Neuronal stem cell (in vitro differentiated cells): Measurements from ENCODE around the gene MYO1E.

ENCODE experiments used
- DNase-seq: peaks from one replicate; pipeline ENCODE4 v3.0.0-alpha.2; 2013; ENCODE audit warnings: low spot score
- H2AFZ ChIP-seq: one replicate; pipeline ENCODE4 v1.6.1; 2013; ENCODE audit warnings: mild to moderate bottlenecking, low read length, inconsistent platforms
- H2AK5ac ChIP-seq: 2 replicates; pipeline ENCODE4 v1.6.1; 2013; ENCODE audit warnings: low read depth, mild to moderate bottlenecking, inconsistent platforms, low read length, moderate library complexity, mixed read lengths
- H2BK120ac ChIP-seq: 2 replicates; pipeline ENCODE4 v1.6.1; 2013; ENCODE audit warnings: low read depth, mild to moderate bottlenecking, inconsistent platforms, low read length, moderate library complexity, mixed read lengths
- H2BK12ac ChIP-seq: one replicate; pipeline ENCODE4 v1.6.1; 2013; ENCODE audit warnings: low read length, inconsistent platforms
- H2BK15ac ChIP-seq: 2 replicates; pipeline ENCODE4 v1.6.1; 2013; ENCODE audit warnings: mild to moderate bottlenecking, low read length, inconsistent platforms, mixed read lengths
- H2BK5ac ChIP-seq: one replicate; pipeline ENCODE4 v1.6.1; 2013; ENCODE audit warnings: inconsistent platforms, mild to moderate bottlenecking, low read length, moderate library complexity
- H3K14ac ChIP-seq: one replicate; pipeline ENCODE4 v1.6.1; 2013; ENCODE audit warnings: low read length, inconsistent platforms
- H3K18ac ChIP-seq: 2 replicates; pipeline ENCODE4 v1.6.1; 2013; ENCODE audit warnings: low read length, inconsistent platforms
- H3K23ac ChIP-seq: 2 replicates; pipeline ENCODE4 v1.6.1; 2013; ENCODE audit warnings: low read depth, mild to moderate bottlenecking, mixed read lengths, low read length, inconsistent platforms; ENCODE audit not compliant: poor library complexity
- H3K27ac ChIP-seq: replicated peaks from 3 replicates; pipeline ENCODE4 v1.5.1; 2013; ENCODE audit warnings: low read length, inconsistent platforms
- H3K27me3 ChIP-seq, 3 experiments: 2 replicates each; pipeline ENCODE4 v1.6.1; 2013; ENCODE audit warnings: low read length in 3 of 3, mild to moderate bottlenecking in 2 of 3, inconsistent platforms in 1 of 3, low read depth in 1 of 3, mixed read lengths in 1 of 3, moderate library complexity in 1 of 3; ENCODE audit not compliant: control insufficient read depth in 3 of 3, insufficient read depth in 3 of 3
- H3K36me3 ChIP-seq, 2 donors: replicated peaks in 1 of 2; 2 replicates each; pipeline ENCODE4 v1.6.1; 2013; ENCODE audit warnings: low read length in 2 of 2; ENCODE audit not compliant: control insufficient read depth in 2 of 2, insufficient read depth in 2 of 2
- H3K4ac ChIP-seq: 2 replicates; pipeline ENCODE4 v1.6.1; 2013; ENCODE audit warnings: inconsistent platforms, mild to moderate bottlenecking, low read length, moderate library complexity
- H3K4me1 ChIP-seq, 2 donors: 1 replicate in 1 of 2; 2 replicates in 1 of 2; pipeline ENCODE4 v1.6.1; 2013; ENCODE audit warnings: low read length in 2 of 2, low read depth in 1 of 2; ENCODE audit not compliant: control insufficient read depth in 2 of 2, insufficient read depth in 1 of 2
- H3K4me2 ChIP-seq: one replicate; pipeline ENCODE4 v1.6.1; 2013; ENCODE audit warnings: mild to moderate bottlenecking, low read length, inconsistent platforms; ENCODE audit not compliant: insufficient read depth, poor library complexity, severe bottlenecking
- H3K4me3 ChIP-seq, 2 donors: 2 replicates each; pipeline ENCODE4 v1.5.1; 2013; ENCODE audit warnings: low read length in 2 of 2, mild to moderate bottlenecking in 2 of 2, inconsistent platforms in 1 of 2, moderate library complexity in 1 of 2
- H3K79me1 ChIP-seq: one replicate; pipeline ENCODE4 v1.6.1; 2013; ENCODE audit warnings: low read depth, mild to moderate bottlenecking, inconsistent platforms, low read length, moderate library complexity
- H3K9ac ChIP-seq: one replicate; pipeline ENCODE4 v1.6.1; 2013; ENCODE audit warnings: mild to moderate bottlenecking, low read depth, low read length, inconsistent platforms; ENCODE audit not compliant: poor library complexity
- H3K9me3 ChIP-seq, 2 donors: replicated peaks in 1 of 2; 2 replicates each; pipeline versions ENCODE3 to v1.6.1; 2013; ENCODE audit warnings: low read length in 2 of 2, mild to moderate bottlenecking in 2 of 2, inconsistent platforms in 1 of 2, low read depth in 1 of 2, mixed read lengths in 1 of 2, moderate library complexity in 1 of 2; ENCODE audit not compliant: control insufficient read depth in 2 of 2, insufficient read depth in 1 of 2
- H4K8ac ChIP-seq: one replicate; pipeline ENCODE4 v1.6.1; 2013; ENCODE audit warnings: low read depth, mild to moderate bottlenecking, inconsistent platforms, low read length, moderate library complexity
- H4K91ac ChIP-seq: one replicate; pipeline ENCODE4 v1.6.1; 2013; ENCODE audit warnings: low read length, low read depth, mild to moderate bottlenecking, inconsistent platforms; ENCODE audit not compliant: poor library complexity
- WGBS, 2 donors: extraction: QIAGEN DNeasy Blood & Tissue Kit; methylation state at CpG; one replicate each; pipeline ENCODE4 v1.1.7; 2013; ENCODE audit warnings: missing lambda C conversion rate in 2 of 2, mixed read lengths in 1 of 2; ENCODE audit not compliant: insufficient read length in 2 of 2, insufficient replicate concordance in 1 of 2; ENCODE audit errors: extremely low coverage in 2 of 2; 5-methylcytosine and 5-hydroxymethylcytosine counted together

Gene MYO1E

GRCh38 chr15:59326856-59327255, 45.8 kb downstream of the MYO1E start:
- H2BK120ac ChIP-seq, result no peak overlapping the region
- no peak overlapping the region for H3K14ac ChIP-seq
- H3K27ac ChIP-seq, result no peak overlapping the region
- no peak for DNase-seq
- H3K9me3 ChIP-seq, result no peaks in the 10 kb centered on the region
- H3K23ac ChIP-seq, result no peak overlapping the region
- no peak overlapping the region for H3K18ac ChIP-seq
- no peak overlapping the region for H4K91ac ChIP-seq
- no peak overlapping the region for H3K4me3 ChIP-seq
- no peak overlapping the region for H2BK12ac ChIP-seq
- no peak overlapping the region for H3K4ac ChIP-seq
- H3K79me1 ChIP-seq, result no peaks in the 10 kb centered on the region
- no peak overlapping the region for H4K8ac ChIP-seq
- H2AFZ ChIP-seq, result no peak overlapping the region
- H3K36me3 ChIP-seq, result no peaks in the 10 kb centered on the region
- H3K9ac ChIP-seq, result no peak overlapping the region
- no peak overlapping the region for H3K4me2 ChIP-seq
- H2AK5ac ChIP-seq, result no peak overlapping the region
- no peaks in the 10 kb centered on the region for H3K4me1 ChIP-seq
- no peak overlapping the region for H2BK5ac ChIP-seq
- no peak overlapping the region for H2BK15ac ChIP-seq
- no peaks in the 10 kb centered on the region for H3K27me3 ChIP-seq
- no CpG with 5 or more reads among the region's 6 CpGs for WGBS, 2 donors

DNA sequence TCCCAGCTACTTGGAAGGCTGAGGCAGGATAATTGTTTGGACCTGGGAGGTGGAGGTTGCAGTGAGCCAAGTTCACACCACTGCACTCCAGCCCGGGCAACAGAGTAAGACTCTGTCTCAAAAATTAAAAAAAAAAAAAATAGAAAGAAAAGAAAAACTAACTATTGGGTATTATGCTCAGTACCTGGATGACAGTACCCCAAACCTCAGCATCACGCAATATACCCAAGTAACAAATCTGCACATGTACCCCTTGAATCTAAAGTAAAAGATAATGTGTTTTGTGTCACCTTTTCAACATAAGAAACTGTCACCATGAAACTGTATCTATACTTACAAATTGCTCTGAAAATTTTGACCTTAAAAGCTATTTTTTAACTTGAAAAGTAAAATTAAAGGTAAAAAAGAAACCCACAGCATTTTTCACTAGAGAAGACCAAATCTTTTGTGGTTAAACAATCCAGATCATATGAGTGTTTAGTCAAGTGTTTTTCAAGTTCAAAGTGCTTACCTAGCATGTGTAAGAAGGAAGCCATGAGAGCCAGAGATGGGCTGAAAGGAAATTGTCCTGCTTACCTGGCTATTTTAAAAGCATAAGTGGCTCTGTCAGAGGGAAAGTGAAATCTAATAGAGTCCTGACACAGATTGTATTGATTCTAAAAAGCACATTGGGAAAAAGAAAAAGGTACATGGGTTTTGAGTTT, 50.5 kb downstream of the MYO1E start:
- Histone ChIP-seq H2BK12ac (no peak overlapping the region), H3K4me3 (no peak overlapping the region), H3K9ac (no peak overlapping the region), H2BK5ac (no peak overlapping the region), H3K18ac (no peak overlapping the region), H4K91ac (no peak overlapping the region), H2AFZ (no peak overlapping the region), H3K36me3 (no peaks in the 10 kb centered on the region), H3K9me3 (peaks cover 0 to 15% of the 10 kb centered on the region in 2 donors), H2BK120ac (no peak overlapping the region), H3K14ac (no peak overlapping the region), H3K4ac (no peak overlapping the region), H3K4me2 (no peak overlapping the region), H3K79me1 (no peaks in the 10 kb centered on the region), H2BK15ac (no peak overlapping the region), H2AK5ac (no peak overlapping the region), H3K27me3 (no peaks in the 10 kb centered on the region), H3K27ac (no peak overlapping the region), H3K23ac (no peak overlapping the region), H3K4me1 (no peaks in the 10 kb centered on the region), H4K8ac (no peak overlapping the region)
- no peak for DNase-seq
- WGBS, 2 donors, result no CpG with 5 or more reads among the region's 2 CpGs

DNA sequence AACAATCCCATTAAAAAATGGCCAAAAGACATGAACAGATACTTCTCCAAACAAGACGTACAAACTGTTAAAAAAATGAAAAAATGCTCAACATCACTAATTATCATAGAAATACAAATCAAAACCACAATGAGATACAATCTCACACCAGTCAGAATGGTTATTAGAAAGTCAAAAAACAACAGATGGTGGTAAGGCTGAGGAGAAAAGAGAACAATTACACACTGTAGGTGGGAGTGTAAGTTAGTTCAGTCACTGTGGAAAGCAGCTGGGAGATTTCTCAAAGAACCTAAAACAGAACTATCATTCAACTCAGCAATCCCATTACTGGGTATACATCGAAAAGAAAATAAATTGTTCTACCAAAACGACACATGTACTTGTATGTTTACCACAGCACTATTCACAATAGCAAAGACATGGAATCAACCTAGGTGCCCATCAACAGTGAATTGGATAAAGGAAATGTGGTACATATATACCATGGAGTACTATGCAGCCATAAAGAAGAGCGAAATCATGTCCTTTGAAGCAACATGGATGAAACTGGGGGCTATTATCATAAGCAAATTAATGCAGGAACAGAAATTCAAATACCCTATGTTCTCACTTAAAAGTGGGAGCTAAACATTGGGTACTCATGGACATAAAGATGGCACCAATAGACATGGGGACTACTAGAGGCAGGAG, 51.5 kb downstream of the MYO1E start:
- Histone ChIP-seq H3K27ac (no peak overlapping the region), H3K4me3 (no peak overlapping the region), H2AK5ac (no peak overlapping the region), H4K8ac (no peak overlapping the region), H2AFZ (no peak overlapping the region), H2BK15ac (no peak overlapping the region), H2BK12ac (no peak overlapping the region), H3K27me3 (no peaks in the 10 kb centered on the region), H3K4me1 (peaks cover 0 to under 1% of the 10 kb centered on the region in 2 donors), H4K91ac (no peak overlapping the region), H2BK5ac (no peak overlapping the region), H3K18ac (no peak overlapping the region), H3K79me1 (no peaks in the 10 kb centered on the region), H2BK120ac (no peak overlapping the region), H3K36me3 (no peaks in the 10 kb centered on the region), H3K9ac (no peak overlapping the region), H3K14ac (no peak overlapping the region), H3K4ac (no peak overlapping the region), H3K9me3 (peaks cover 0 to 15% of the 10 kb centered on the region in 2 donors), H3K4me2 (no peak overlapping the region), H3K23ac (no peak overlapping the region)
- no CpG with 5 or more reads among the region's 4 CpGs for WGBS, 2 donors
- no peak for DNase-seq

DNA sequence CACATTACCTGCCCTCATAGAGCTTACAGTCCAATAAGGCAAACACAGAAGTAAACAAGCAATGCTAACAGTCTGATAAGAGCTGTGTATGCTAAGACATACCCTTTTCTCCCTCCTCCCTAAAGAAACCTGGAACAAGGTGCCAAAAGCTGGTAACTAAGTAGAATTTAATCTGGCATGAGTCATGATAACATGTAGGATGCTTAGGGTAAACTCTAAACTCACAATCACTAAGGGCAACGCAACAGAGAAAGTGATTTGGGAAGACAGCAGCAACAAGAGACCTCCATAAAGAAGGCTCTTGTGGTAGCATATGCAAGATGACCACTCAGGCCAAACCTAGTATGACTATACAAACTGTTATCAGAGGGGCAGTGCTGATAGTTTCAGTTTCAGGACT, 55.5 kb downstream of the MYO1E start:
- no peak overlapping the region for H3K14ac ChIP-seq
- no peak overlapping the region for H3K18ac ChIP-seq
- no peak overlapping the region for H2BK12ac ChIP-seq
- no peak overlapping the region for H4K8ac ChIP-seq
- peaks cover 2 to 4% of the 10 kb centered on the region in 2 donors for H3K4me1 ChIP-seq
- no peak overlapping the region for H3K9ac ChIP-seq
- H2BK5ac ChIP-seq, result no peak overlapping the region
- no peak overlapping the region for H3K4me2 ChIP-seq
- H3K4me3 ChIP-seq, result no peak overlapping the region
- H2AK5ac ChIP-seq, result no peak overlapping the region
- no peaks in the 10 kb centered on the region for H3K27me3 ChIP-seq
- no peak overlapping the region for H2BK15ac ChIP-seq
- H4K91ac ChIP-seq, result no peak overlapping the region
- H3K23ac ChIP-seq, result no peak overlapping the region
- no peak overlapping the region for H3K27ac ChIP-seq
- no peak overlapping the region for H2AFZ ChIP-seq
- no peaks in the 10 kb centered on the region for H3K36me3 ChIP-seq
- no peak for DNase-seq
- no CpG with 5 or more reads among the region's 1 CpG for WGBS, 2 donors
- H3K79me1 ChIP-seq, result no peaks in the 10 kb centered on the region
- H2BK120ac ChIP-seq, result no peak overlapping the region
- no peak overlapping the region for H3K4ac ChIP-seq
- H3K9me3 ChIP-seq, result peaks cover 0 to 15% of the 10 kb centered on the region in 2 donors
